ENCODE results near the gene FBXO24. TPM values are rescaled to one million over a fixed set of nuclear protein-coding genes. Genes with fewer than 3 reads are reported as not detected.

FBXO24 gene
- total and polyA plus RNA-seq, 9 of the 15 experiments (the other 6 are each of a cell fraction or from before 2014, with no cell fraction given) = 0.17 to 0.95 (median 0.50) TPM

DNA sequence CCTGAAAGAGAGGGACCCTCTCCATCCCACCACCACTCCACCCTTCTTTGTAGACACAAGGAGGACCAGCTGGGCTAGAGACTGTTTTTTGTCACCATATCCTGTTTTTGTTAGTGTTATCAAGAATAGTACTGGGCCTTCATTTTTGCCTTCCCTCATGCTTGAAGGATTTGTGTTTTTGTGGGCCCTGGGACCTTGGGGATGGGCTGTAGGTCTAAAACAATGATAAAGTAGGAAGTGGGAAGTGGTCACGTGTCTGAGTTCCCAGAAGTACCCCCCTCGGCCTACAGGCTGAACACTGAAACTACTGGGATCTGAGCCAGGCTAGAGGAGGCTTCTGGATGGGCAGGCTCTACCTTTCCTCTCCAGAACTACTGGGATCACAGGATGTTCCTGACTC lies 38.3 kb upstream of the FBXO24 start (continued):
- TF ChIP-seq, protein P1, sequence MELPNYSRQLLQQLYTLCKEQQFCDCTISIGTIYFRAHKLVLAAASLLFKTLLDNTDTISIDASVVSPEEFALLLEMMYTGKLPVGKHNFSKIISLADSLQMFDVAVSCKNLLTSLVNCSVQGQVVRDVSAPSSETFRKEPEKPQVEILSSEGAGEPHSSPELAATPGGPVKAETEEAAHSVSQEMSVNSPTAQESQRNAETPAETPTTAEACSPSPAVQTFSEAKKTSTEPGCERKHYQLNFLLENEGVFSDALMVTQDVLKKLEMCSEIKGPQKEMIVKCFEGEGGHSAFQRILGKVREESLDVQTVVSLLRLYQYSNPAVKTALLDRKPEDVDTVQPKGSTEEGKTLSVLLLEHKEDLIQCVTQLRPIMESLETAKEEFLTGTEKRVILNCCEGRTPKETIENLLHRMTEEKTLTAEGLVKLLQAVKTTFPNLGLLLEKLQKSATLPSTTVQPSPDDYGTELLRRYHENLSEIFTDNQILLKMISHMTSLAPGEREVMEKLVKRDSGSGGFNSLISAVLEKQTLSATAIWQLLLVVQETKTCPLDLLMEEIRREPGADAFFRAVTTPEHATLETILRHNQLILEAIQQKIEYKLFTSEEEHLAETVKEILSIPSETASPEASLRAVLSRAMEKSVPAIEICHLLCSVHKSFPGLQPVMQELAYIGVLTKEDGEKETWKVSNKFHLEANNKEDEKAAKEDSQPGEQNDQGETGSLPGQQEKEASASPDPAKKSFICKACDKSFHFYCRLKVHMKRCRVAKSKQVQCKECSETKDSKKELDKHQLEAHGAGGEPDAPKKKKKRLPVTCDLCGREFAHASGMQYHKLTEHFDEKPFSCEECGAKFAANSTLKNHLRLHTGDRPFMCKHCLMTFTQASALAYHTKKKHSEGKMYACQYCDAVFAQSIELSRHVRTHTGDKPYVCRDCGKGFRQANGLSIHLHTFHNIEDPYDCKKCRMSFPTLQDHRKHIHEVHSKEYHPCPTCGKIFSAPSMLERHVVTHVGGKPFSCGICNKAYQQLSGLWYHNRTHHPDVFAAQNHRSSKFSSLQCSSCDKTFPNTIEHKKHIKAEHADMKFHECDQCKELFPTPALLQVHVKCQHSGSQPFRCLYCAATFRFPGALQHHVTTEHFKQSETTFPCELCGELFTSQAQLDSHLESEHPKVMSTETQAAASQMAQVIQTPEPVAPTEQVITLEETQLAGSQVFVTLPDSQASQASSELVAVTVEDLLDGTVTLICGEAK (IDR thresholded peaks at IDR 0.05) = no peak
- TF ChIP-seq, protein P1 (CRISPR knock-in tag; IDR thresholded peaks at IDR 0.05) = no peak
- no peak for TF ChIP-seq MEIS2 (IDR thresholded peaks at IDR 0.05; ENCODE audit: partially characterized antibody)
- no peak for TF ChIP-seq EWSR1 (IDR thresholded peaks at IDR 0.05; ENCODE audit: borderline replicate concordance, low read depth, partially characterized antibody)
- no peak for TF ChIP-seq NR2C1 (IDR thresholded peaks at IDR 0.05)
- 0 out of 2 replicates have a peak, but pooled peaks have one; percentile 7 for TF ChIP-seq NR2C1 (tag; IDR thresholded peaks at IDR 0.05)
- TF ChIP-seq ELF1 (tag; IDR thresholded peaks at IDR 0.05) = peak; percentile 85
- no peak for TF ChIP-seq STAG1 (CRISPR knock-in tag; IDR thresholded peaks at IDR 0.05; ENCODE audit: borderline replicate concordance)
- no peak for TF ChIP-seq TEAD4 (IDR thresholded peaks at IDR 0.05; ENCODE audit: low read length)
- no peak for TF ChIP-seq TEAD4 (CRISPR knock-in tag; IDR thresholded peaks at IDR 0.05; ENCODE audit: borderline replicate concordance)
- TF ChIP-seq ZNF785 (CRISPR knock-in tag; IDR thresholded peaks at IDR 0.05) = no peak
- TF ChIP-seq MTA1 (IDR thresholded peaks at IDR 0.05; ENCODE audit: borderline replicate concordance) = 0 out of 2 replicates have a peak, but pooled peaks have one; percentile 21
- peak; percentile 37; the same call in 1 of the 2 replicates for TF ChIP-seq ETV5 (CRISPR knock-in tag; IDR thresholded peaks at IDR 0.05; ENCODE audit: low read depth)
- TF ChIP-seq, protein P2, sequence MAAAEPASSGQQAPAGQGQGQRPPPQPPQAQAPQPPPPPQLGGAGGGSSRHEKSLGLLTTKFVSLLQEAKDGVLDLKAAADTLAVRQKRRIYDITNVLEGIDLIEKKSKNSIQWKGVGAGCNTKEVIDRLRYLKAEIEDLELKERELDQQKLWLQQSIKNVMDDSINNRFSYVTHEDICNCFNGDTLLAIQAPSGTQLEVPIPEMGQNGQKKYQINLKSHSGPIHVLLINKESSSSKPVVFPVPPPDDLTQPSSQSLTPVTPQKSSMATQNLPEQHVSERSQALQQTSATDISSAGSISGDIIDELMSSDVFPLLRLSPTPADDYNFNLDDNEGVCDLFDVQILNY (CRISPR knock-in tag; IDR thresholded peaks at IDR 0.05) = no peak
- no peak for TF ChIP-seq RFX1 (IDR thresholded peaks at IDR 0.05)
- TF ChIP-seq ZNF384 (IDR thresholded peaks at IDR 0.05; ENCODE audit: low read depth, low read length) = no peak
- no peak for TF ChIP-seq ZFP36 (IDR thresholded peaks at IDR 0.05; ENCODE audit: low read depth, low read length, partially characterized antibody)
- TF ChIP-seq EP400 (IDR thresholded peaks at IDR 0.05) = no peak; the same call in 1 of the 2 replicates
- TF ChIP-seq MYC (IDR thresholded peaks at IDR 0.05; ENCODE audit: low read depth, low read length) = no peak
- TF ChIP-seq MYC (CRISPR knock-in tag; IDR thresholded peaks at IDR 0.05; ENCODE audit: borderline replicate concordance, low read depth) = no peak
